ENCODE measurements around the gene GSG1L.

Gene GSG1L

GRCh38 chr16:28090646-28091377 is 27.3 kb upstream of the GSG1L start:
- DNase-seq: no peak

GRCh38 chr16:28089992-28090365 is 26.5 kb upstream of the GSG1L start:
- DNase-seq: no peak

- DNase-seq: no peak
These were observed 25.9 kb upstream of the GSG1L start for GRCh38 chr16:28089205-28089991.

- DNase-seq: no peak
These were observed 24.3 kb upstream of the GSG1L start for GRCh38 chr16:28087675-28088300.

GRCh38 chr16:28087140-28087660 is 23.7 kb upstream of the GSG1L start:
- DNase-seq: no peak

- no peak for DNase-seq
These were observed 22.9 kb upstream of the GSG1L start for GRCh38 chr16:28086186-28087139.

GRCh38 chr16:28085389-28086171 is 22.1 kb upstream of the GSG1L start:
- no peak for DNase-seq

- DNase-seq: no peak
These were observed 20.7 kb upstream of the GSG1L start for GRCh38 chr16:28084209-28084608.

GRCh38 chr16:28082624-28083023 is 19.1 kb upstream of the GSG1L start:
- DNase-seq: no peak

- DNase-seq: no peak
These were observed 18.0 kb upstream of the GSG1L start for GRCh38 chr16:28081391-28081968.

GRCh38 chr16:28078261-28078660 is 14.7 kb upstream of the GSG1L start:
- no peak for DNase-seq

GRCh38 chr16:28073836-28074235 is 10.3 kb upstream of the GSG1L start:
- DNase-seq: no peak

- no peak for DNase-seq
These were observed 8.6 kb upstream of the GSG1L start for GRCh38 chr16:28072087-28072486.

- no peak for DNase-seq
These were observed 6.7 kb upstream of the GSG1L start for GRCh38 chr16:28069971-28070794.

GRCh38 chr16:28068976-28069375 is 5.5 kb upstream of the GSG1L start:
- no peak for DNase-seq

- no peak for DNase-seq
These were observed 4.3 kb upstream of the GSG1L start for GRCh38 chr16:28067604-28068379.

GRCh38 chr16:28064706-28065249 is 1.3 kb upstream of the GSG1L start:
- DNase-seq: no peak

GRCh38 chr16:28064150-28064549 is 636 bp upstream of the GSG1L start:
- DNase-seq: no peak

GRCh38 chr16:28062847-28063521 is 530 bp downstream of the GSG1L start:
- no peak for DNase-seq

Measured in hematopoietic multipotent progenitor cell treated with erythropoietin and hydrocortisone succinate and interleukin-3 and kit ligand, for 8 days (in vitro differentiated cells).